HG02938 (cell line): Measurements from ENCODE around the gene ANKRD16.

Experiments
- ATAC-seq: cut with Tn5 transposase; IDR thresholded peaks from one replicate; pipeline ENCODE4 v1.9.1; 2021; ENCODE audit warnings: mild to moderate bottlenecking, moderate library complexity; ENCODE audit not compliant: unreplicated experiment

Gene ANKRD16

DNA sequence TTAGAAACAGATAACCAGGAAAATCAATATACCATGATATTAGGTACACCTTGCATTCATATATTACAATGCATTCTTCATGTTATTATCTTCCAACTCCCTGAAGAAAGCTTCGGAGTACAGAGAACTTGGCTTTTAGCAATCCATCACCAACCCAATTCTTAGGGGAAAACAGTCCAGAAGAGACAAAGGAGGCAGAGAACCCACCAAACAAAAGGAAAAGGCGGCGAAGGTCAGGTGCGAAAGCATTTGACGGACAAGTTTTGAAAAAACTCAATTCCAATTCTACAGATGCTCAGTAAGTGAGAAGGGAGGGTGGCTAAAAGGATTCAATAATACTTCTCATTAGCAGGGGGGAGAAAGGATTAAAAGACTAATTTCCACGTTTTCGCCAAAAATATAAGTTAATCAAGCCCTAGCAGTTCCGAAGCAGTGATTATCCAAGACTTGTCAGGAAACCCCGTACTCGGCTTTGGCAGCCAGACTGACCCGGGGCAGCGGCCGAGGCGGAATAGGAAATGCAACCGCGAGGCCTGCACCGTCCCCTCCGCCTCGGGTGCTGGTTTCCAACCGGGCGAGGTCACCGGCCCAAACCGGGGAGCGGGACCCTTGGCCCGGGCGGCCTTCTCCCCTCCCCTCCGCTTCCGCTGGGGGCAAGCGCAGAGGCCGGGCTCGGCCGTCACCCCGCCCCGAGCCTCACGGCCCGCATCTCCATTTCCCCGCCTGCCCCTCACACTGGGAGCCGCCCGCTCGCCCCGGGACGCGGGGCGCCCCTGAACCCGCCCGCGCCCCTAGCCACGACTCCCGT is 77.2 kb downstream of the ANKRD16 start:
- peak; percentile 10 for ATAC-seq
